Ishikawa (cell line): ENCODE data around the gene WBP11.

Experiments used
- CEBPB ChIP-seq: IDR thresholded peaks from 2 replicates; pipeline ENCODE4 v1.6.1; 2012
- CREB1 ChIP-seq: IDR thresholded peaks from 2 replicates; pipeline ENCODE4 v1.6.1; 2012; ENCODE audit warnings: low read depth
- EP300 ChIP-seq: IDR thresholded peaks from 2 replicates; pipeline ENCODE4 v1.6.1; 2012; ENCODE audit warnings: borderline replicate concordance
- FOXM1 ChIP-seq: IDR thresholded peaks from 2 replicates; pipeline ENCODE4 v1.6.1; 2012; ENCODE audit warnings: low read depth, borderline replicate concordance
- MAX ChIP-seq: IDR thresholded peaks from 2 replicates; pipeline ENCODE4 v1.6.1; 2012
- NFIC ChIP-seq: IDR thresholded peaks from 2 replicates; pipeline ENCODE4 v1.6.1; 2012
- RAD21 ChIP-seq: IDR thresholded peaks from 2 replicates; pipeline ENCODE4 v1.6.1; 2012; ENCODE audit warnings: low read depth
- REST ChIP-seq: IDR thresholded peaks from 2 replicates; pipeline ENCODE4 v1.6.1; 2012; ENCODE audit warnings: low read depth, mild to moderate bottlenecking
- TAF1 ChIP-seq: IDR thresholded peaks from 2 replicates; pipeline ENCODE4 v1.6.1; 2012; ENCODE audit warnings: low read depth, mild to moderate bottlenecking
- USF1 ChIP-seq: IDR thresholded peaks from 2 replicates; pipeline ENCODE4 v1.6.1; 2012
- YY1 ChIP-seq: IDR thresholded peaks from 2 replicates; pipeline ENCODE4 v1.6.1; 2012; ENCODE audit warnings: low read depth

- TF ChIP-seq NFIC (no peak), MAX (no peak), EP300 (no peak), CEBPB (no peak), YY1 (no peak), RAD21 (no peak), USF1 (no peak), CREB1 (no peak), TAF1 (no peak), REST (no peak), FOXM1 (no peak)
These were observed 17.7 kb downstream of the WBP11 start for GRCh38 chr12:14785568-14785967.
